Posterior vena cava (tissue), 2 donors: Measurements from ENCODE around the gene SEMA3D. TPM values are rescaled to one million over a fixed set of nuclear protein-coding genes. Genes with fewer than 3 reads are reported as not detected.

Experiments used
- DNase-seq: peaks from one replicate; pipeline ENCODE4 v3.0.0-alpha.2; 2020; ENCODE audit warnings: low spot score
- intact Hi-C, 2 donors: fragments of 100-400 bp; cut with DNase I; formaldehyde crosslinking; loops; one replicate each; pipeline versions ENCODE4 v1.14.1 to v1.14.2; 2022 to 2023
- total RNA-seq, 2 donors: library from RNA; stranded (reverse); fragmentation: NEBNext Ultra II Directional; extraction: Animal tissue kit (Norgen Biotek cat#: 25700); gene quantifications; one replicate each; pipeline ENCODE4 v1.2.1, GENCODE V29; 2021
- donor health status: DM: yes; HTN: yes; CAD: no.
- donor health status: DM: yes; HTN: yes; CAD: no.

Gene SEMA3D
- total RNA-seq, 2 donors from 2014 or later, result 19.8 to 21.4 TPM

DNA sequence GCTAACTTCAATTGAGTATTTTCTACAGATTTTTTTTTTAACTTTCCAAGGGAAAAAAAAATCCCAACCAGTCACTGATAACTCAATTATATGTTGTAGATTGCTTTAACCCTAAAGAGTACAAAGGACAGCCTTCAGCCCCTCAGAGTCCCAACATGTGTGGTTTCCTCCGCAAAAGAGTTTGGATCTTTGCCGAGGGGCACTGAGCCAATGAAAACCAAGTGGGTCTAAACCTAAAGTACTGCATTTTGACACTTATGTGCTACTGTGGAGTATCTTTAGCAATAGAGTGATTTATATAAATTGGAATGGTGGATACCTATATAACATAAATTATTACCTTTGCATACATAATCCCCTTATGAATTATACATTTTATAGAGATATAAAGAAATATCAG, 91.5 kb downstream of the SEMA3D start:
- intact Hi-C loops, result no loop called here
- DNase-seq, result no peak

- intact Hi-C loops, result no loop called here
- no peak for DNase-seq
Measured at GRCh38 chr7:85094046-85094725, 92.7 kb downstream of the SEMA3D start.

GRCh38 chr7:85091565-85091928, 95.3 kb downstream of the SEMA3D start:
- intact Hi-C loops, result no loop called here
- no peak for DNase-seq

DNA sequence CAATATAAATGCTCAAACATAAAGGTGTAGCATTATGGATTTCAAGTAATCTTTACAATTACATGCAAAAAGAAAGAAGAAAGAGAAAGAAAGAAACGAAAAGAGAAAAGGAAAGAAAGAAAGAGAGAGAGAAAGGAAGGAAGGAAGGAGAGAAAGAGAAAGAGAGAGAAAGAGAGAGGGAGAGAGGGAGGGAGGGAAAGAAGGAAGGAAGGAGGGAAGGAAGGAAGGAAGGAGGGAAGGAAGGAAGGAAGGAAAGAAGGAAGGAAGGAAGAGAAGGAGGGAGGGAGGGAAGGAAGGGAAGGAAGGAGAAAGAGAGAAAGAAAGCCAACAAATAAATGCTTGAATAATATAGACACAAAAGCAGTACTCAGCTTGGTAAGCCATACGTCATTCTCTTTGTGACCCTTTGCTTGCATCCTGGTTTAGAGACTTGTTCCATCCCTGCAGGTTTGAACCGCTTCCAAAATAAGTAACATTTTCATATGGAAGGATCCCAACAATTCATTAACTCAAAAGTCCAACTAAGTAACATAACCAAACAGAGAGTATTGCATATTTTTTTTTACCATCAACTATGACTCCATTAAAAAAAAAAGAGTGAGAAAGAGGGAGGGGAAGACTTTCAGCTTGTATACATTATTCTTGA, 95.8 kb downstream of the SEMA3D start:
- DNase-seq, result no peak
- intact Hi-C loops, result no loop called here

- intact Hi-C loops, result no loop called here
- DNase-seq, result no peak
Measured at GRCh38 chr7:85090143-85090542, 96.7 kb downstream of the SEMA3D start.

- intact Hi-C loops, result no loop called here
- no peak for DNase-seq
Measured at GRCh38 chr7:85081846-85082245, 105.0 kb downstream of the SEMA3D start.

- DNase-seq, result no peak
- intact Hi-C loops, result no loop called here
Measured at GRCh38 chr7:85081392-85081791, 105.5 kb downstream of the SEMA3D start.

GRCh38 chr7:85079434-85079833, 107.4 kb downstream of the SEMA3D start:
- no peak for DNase-seq
- intact Hi-C loops, result no loop called here

- no peak for DNase-seq
- intact Hi-C loops, result no loop called here
Measured at GRCh38 chr7:85078181-85078580, 108.7 kb downstream of the SEMA3D start.

GRCh38 chr7:85075864-85076263, 111.0 kb downstream of the SEMA3D start:
- intact Hi-C loops, result no loop called here
- no peak for DNase-seq

DNA sequence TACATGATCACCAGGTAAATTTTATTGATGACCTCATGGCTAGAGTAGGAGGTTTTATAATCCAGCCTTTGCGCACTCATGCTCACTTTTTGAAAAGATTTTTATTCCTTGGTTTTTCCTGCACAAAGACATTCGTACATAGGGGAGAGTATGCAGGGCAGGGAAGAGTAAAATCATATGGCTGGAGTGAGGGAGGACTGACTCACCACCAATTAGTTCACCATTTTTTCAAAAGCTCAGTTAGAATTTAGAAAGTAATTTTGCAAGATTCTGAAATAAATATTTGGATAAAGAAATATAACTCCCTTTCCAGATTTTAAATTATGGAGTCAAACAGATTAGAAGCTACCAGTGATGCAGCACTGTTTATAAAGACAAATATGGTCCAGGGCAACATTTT, 111.9 kb downstream of the SEMA3D start:
- DNase-seq, result no peak
- intact Hi-C loops, result no loop called here

DNA sequence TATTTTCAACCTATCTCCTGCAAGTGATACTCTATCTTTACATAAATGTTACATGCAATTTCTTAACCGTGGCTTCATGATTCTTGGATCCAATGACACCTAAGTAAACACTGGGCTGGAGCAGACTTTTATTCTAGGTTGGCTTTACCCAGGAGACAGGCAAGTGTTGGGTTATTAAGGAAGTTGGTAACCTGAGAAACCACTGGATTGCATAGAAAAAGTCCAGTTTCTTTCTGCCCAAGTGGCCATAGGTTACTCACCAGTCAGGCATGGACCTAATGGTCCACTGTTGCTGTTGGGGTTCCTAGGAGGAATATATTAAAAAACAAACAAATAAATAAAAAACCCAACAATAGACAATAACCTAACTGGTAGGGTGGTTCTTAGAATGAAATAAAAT, 112.8 kb downstream of the SEMA3D start:
- intact Hi-C loops, result no loop called here
- no peak for DNase-seq

- no peak for DNase-seq
- intact Hi-C loops, result no loop called here
Measured at GRCh38 chr7:85070967-85071628, 115.8 kb downstream of the SEMA3D start.

DNA sequence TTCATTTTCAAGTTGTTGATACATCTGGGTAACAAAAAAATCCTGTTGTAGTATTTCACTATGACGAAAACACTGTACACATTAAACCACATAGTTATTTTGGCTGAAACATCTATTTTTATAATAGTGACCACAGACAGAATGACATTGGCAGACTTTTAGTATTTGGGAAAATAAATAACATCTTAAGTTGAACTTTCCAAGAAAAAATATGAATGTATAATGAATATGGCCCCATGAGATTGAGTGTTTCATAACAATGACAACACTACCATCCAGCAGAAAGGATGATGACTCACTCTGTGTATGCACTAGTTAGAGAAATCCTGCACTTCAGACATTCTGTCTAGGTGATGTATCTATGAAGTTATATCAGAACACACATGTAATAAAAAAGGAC, 118.1 kb downstream of the SEMA3D start:
- intact Hi-C loops, result no loop called here
- no peak for DNase-seq

- intact Hi-C loops, result no loop called here
- DNase-seq, result no peak
Measured at GRCh38 chr7:85067371-85067770, 119.5 kb downstream of the SEMA3D start.

GRCh38 chr7:85065888-85066485, 120.9 kb downstream of the SEMA3D start:
- intact Hi-C loops, result no loop called here
- DNase-seq, result no peak

GRCh38 chr7:85065306-85065705, 121.5 kb downstream of the SEMA3D start:
- no peak for DNase-seq
- intact Hi-C loops, result no loop called here

GRCh38 chr7:85062651-85063050, 124.2 kb downstream of the SEMA3D start:
- no peak for DNase-seq
- intact Hi-C loops, result no loop called here

DNA sequence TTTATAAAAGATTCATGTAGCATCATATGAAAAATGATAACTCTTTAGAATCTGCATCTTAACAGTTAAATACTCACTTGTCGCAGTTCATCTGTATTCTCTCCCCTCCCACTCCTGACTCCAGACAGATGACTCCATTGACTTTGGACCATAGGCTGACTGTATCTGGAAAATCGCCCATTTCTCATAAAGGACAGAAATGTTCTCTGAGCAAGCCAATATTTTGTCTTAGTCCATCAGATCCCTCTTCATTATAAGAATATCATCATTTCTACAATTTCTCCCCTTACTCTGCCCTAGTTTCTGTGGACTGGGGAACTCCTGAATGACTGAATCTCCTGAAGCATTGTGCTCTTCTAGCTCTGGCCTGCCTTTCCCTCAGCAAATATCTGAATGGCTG, 125.4 kb downstream of the SEMA3D start:
- DNase-seq, result no peak
- intact Hi-C loops, result no loop called here

DNA sequence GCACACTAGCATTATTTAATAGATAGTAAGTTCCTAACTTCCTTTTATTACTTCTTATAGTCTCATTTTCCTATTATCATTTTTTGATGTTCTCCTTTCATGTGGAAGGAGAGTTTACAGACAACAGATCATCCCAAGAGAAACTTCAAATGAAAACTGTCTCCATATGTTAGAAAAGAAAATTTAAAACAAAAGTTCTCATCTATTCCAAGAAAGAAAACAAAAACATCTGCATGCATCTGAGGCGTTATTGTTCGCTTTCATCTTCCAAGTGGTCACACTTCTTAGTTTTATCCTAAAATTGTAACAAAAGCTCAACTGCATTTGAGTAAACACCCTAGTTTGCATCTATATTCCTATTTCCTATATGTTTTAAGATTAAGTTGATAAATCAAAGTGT, 126.2 kb downstream of the SEMA3D start:
- no peak for DNase-seq
- intact Hi-C loops, result no loop called here

- no peak for DNase-seq
- intact Hi-C loops, result no loop called here
Measured at GRCh38 chr7:85055906-85056305, 130.9 kb downstream of the SEMA3D start.
